HFFc6 (cell line): ENCODE results near the gene PACS2. TPM values are rescaled to one million over a fixed set of nuclear protein-coding genes. Genes with fewer than 3 reads are reported as not detected.
A peak's percentile ranks its signal among the peaks of the same experiment; 100 is the strongest.
"Not testable (repeated sequence)": the region's sequence is repeated elsewhere in the genome, so short reads cannot be mapped to it uniquely, and the experiment has no call there.

Source experiments
- DNase-seq: peaks from one replicate; pipeline ENCODE4 v3.0.0-alpha.2; 2018
- H3K27ac Mint-ChIP-seq: 2 replicates; pipeline ENCODE4 v1.8.0; 2020; ENCODE audit warnings: mild to moderate bottlenecking, mixed read lengths
- H3K27me3 Mint-ChIP-seq: 2 replicates; pipeline ENCODE4 v1.8.0; 2021; ENCODE audit warnings: mild to moderate bottlenecking, moderate library complexity, mixed read lengths; ENCODE audit not compliant: insufficient read depth
- H3K36me3 Mint-ChIP-seq: 2 replicates; pipeline ENCODE4 v1.8.0; 2021; ENCODE audit warnings: low read depth, mixed read lengths
- H3K4me1 Mint-ChIP-seq: 2 replicates; pipeline ENCODE4 v1.8.0; 2020; ENCODE audit warnings: low read depth, mixed read lengths
- H3K4me3 Mint-ChIP-seq: 2 replicates; pipeline ENCODE4 v1.8.0; 2020; ENCODE audit warnings: mild to moderate bottlenecking, moderate library complexity, mixed read lengths
- H3K9me3 Mint-ChIP-seq: 2 replicates; pipeline ENCODE4 v1.8.0; 2020; ENCODE audit warnings: mild to moderate bottlenecking, mixed read lengths
- total RNA-seq, 6 experiments: library from RNA; stranded (reverse); fragmentation: NEBNext Ultra II Directional; extraction: Animal tissue kit (Norgen Biotek cat#: 25700); gene quantifications; 2 replicates in 1 of 6; 3 replicates in 5 of 6; pipeline ENCODE4 v1.2.3, GENCODE V29; 2021
- TF ChIP-seq, protein P1 (sequence below): fragments of 200-600 bp; sonication (generic); IDR thresholded peaks from 2 replicates; pipeline ENCODE4 v1.5.0; 2021; ENCODE audit warnings: antibody characterized with exemption, mild to moderate bottlenecking

The PACS2 gene
- total RNA-seq, 6 experiments from 2014 or later = 33.5 to 38.5 (median 35.2) TPM

DNA sequence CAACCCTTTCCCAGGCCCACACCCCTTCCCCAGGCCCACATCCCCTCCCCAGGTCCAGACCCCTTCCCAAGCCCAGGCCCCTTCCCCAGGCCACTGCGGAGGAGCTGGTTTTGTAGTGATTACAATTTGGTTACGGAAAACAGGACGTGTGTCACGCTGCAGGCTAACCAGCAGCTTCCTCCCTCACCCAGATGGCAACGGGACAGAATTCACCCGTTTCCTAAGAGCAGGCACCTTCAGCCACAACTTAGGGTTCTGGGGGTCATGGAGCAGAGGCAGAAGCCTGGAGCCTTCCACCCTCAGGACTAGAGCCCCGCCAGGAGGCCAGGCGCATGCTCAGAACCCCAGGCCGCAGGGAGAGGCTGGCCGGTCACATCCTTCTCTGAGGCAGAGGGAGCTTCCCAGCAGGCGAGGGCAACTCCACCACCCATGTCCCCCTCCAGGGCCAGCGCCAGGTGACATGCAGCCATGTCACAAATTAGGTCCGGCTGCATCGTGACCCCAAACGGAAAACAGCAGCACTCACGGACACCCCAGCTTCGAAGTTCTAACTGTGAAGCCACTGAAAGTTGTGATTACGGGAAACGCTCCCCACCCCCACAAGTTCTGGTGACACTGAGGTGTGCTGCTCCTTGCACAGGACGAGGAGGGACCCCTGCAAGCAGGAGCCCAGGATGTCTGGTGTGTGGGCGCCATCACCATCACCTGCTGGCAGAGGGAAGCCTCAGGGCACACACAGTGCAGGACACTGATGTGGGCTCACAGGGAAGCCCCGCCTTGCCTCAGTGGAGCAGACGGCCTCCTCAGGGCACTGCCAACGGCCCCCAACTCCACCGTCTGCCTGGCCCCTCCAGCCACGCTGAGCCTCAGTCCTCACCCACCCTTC lies 21.5 kb upstream of the PACS2 start:
- Mint-ChIP-seq H3K36me3 (no peaks in the 10 kb centered on the region), H3K27me3 (no peaks in the 10 kb centered on the region; the same call in 1 of the 2 replicates), H3K4me3 (no peak overlapping the region), H3K4me1 (peaks cover 8% of the 10 kb centered on the region), H3K9me3 (no peaks in the 10 kb centered on the region), H3K27ac (no peak overlapping the region)
- TF ChIP-seq, protein P1, sequence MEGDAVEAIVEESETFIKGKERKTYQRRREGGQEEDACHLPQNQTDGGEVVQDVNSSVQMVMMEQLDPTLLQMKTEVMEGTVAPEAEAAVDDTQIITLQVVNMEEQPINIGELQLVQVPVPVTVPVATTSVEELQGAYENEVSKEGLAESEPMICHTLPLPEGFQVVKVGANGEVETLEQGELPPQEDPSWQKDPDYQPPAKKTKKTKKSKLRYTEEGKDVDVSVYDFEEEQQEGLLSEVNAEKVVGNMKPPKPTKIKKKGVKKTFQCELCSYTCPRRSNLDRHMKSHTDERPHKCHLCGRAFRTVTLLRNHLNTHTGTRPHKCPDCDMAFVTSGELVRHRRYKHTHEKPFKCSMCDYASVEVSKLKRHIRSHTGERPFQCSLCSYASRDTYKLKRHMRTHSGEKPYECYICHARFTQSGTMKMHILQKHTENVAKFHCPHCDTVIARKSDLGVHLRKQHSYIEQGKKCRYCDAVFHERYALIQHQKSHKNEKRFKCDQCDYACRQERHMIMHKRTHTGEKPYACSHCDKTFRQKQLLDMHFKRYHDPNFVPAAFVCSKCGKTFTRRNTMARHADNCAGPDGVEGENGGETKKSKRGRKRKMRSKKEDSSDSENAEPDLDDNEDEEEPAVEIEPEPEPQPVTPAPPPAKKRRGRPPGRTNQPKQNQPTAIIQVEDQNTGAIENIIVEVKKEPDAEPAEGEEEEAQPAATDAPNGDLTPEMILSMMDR = no peak
- no peak for DNase-seq

DNA sequence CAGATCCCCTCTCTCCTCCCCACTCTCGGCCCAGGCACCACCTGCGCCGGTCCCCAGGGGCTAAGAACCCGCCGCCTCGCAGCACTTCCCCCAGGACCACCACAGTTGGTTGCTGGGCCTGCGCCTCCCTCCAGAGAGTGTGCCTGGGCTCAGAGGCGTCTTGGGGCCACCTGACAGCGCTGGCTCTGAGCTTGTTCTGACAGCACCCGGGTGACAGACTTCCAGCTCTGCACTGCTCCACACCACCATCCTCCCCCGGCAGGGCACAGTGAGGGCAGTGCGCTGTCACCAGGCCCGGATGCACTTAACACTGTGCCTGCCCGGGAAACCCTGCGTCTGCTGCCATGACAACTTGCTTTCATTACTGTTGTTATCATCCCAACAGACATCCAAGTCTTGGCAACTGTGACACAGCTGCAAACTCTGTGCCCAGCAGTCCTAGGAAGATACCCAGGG lies 20.4 kb upstream of the PACS2 start:
- TF ChIP-seq, protein P1 = no peak
- Mint-ChIP-seq H3K4me1 (peaks cover 12% of the 10 kb centered on the region), H3K4me3 (no peak overlapping the region), H3K36me3 (no peaks in the 10 kb centered on the region), H3K27ac (peak overlapping the region; percentile 72), H3K9me3 (no peaks in the 10 kb centered on the region), H3K27me3 (no peaks in the 10 kb centered on the region; the same call in 1 of the 2 replicates)
- DNase-seq = peak; percentile 36

DNA sequence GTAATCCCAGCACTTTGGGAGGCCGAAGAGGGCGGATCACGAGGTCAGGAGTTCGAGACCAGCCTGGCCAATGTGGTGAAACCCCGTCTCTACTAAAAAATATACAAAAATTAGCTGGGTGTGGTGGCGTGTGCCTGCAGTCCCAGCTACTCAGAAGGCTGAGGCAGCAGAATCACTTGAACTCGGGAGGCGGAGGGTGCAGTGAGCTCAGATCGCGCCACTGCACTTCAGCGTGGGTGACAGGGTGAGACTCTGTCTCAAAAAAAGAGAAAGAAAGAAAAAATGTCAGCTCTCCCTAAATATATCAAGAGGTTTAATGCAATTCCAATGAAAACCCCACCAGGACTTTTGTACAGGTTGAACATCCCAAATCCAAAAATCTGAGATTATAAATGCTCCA lies 17.2 kb upstream of the PACS2 start:
- not testable (repeated sequence) for H3K27me3 Mint-ChIP-seq, H3K36me3 Mint-ChIP-seq, DNase-seq, H3K27ac Mint-ChIP-seq, H3K9me3 Mint-ChIP-seq, H3K4me3 Mint-ChIP-seq
- peaks cover 21% of the 10 kb centered on the region for H3K4me1 Mint-ChIP-seq

DNA sequence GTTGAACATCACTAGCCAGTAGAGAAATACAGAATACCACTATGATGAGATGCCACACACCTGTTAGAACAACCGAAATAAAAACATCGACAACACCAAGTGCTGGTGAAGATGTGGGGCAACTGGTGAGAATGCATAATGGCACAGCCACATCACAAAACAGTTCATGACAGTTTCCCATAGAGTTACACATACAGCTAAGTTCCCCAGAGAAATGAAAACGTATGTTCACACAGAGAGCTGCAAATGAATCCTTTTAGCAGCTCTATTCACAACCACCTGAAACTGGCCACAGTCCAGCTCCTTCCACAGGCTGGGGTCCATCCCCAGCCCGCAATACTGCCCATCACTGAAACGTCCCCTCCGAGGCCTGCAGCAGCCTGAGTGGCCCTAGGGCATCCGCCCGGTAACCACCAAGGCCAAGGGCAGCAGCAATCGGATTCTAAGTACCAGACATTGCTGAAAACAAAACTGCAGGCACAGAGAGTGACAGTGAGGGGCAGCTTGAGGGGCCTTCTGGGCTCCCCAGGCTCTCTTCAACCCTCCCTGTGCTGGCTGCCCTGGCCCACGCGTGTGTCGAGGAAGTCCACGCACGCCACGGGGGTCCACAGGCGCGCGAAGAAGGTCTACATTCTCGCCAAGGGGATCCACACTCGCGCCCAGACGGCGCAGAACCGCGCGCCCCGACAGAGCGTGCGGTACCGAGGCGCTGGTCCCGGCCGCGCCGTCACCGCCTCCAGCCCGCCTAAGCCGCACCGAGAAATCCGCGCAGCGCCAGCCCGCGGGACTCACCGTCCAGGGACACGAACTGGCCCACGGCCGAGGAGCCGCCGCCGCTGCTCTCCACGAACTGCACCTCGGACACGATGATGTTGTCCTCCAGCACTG lies 14.7 kb upstream of the PACS2 start:
- Mint-ChIP-seq H3K9me3 (no peaks in the 10 kb centered on the region), H3K4me3 (peak overlapping the region; percentile 93), H3K36me3 (peaks cover 11% of the 10 kb centered on the region), H3K27ac (peak overlapping the region; percentile 76), H3K4me1 (peaks cover 18% of the 10 kb centered on the region), H3K27me3 (no peaks in the 10 kb centered on the region)
- TF ChIP-seq, protein P1 = no peak
- no peak for DNase-seq

DNA sequence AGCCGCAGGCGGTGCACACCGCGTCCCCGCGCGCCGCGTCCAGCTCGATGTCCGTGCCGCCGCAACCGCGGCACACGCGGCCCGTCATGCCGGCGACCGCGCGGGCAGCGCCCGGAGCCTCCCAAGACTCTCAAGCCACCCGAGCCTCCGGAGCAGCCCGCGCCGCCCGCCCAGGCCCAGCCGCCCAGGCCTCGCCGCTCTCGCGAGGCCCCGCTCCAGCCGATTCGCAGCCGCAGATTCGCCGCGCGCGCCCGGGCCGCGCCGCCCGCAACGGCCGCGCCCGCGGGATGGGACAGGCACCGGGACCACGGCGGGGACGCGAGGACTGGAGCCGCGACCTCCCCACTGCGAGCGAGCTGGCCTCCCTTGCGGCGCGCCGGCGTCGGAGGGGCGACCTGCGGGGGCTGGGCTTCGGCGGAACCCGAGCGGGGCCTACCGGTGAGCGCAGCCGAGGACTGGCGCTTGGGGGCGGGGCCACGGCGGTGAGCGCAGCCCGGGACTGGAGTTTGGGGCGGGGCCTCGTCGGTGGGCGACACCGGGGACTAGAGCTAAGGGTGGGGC lies 13.9 kb upstream of the PACS2 start, which contains the start of gene BRF1:
BRF1 (minus strand) TSS at position 460 of the 561 bp plus-strand sequence; CDS start at position 88, 372 bp downstream.
- peaks cover 11% of the 10 kb centered on the region for H3K36me3 Mint-ChIP-seq
- peak; percentile 87 for DNase-seq
- peak within 1 kb of the TSS; percentile 93 for H3K27ac Mint-ChIP-seq
- peak within 1 kb of the TSS; percentile 93 for H3K4me3 Mint-ChIP-seq
- no peaks in the 10 kb centered on the region for H3K27me3 Mint-ChIP-seq
- TF ChIP-seq, protein P1 = no peak
- no peaks in the 10 kb centered on the region for H3K9me3 Mint-ChIP-seq
- peaks cover 18% of the 10 kb centered on the region for H3K4me1 Mint-ChIP-seq
